MM.1S (cell line): ENCODE results near the gene TRIM32.

ENCODE experiments used
- DNase-seq: peaks from one replicate; pipeline ENCODE4 v3.0.0-alpha.2; 2015
- H2AFZ ChIP-seq: fragments of 300-600 bp; sonication (generic); 2 replicates; pipeline ENCODE4 v1.6.0; 2016; ENCODE audit warnings: antibody characterized with exemption, low read length
- H3F3A ChIP-seq: fragments of 300-600 bp; sonication (generic); 2 replicates; pipeline ENCODE4 v1.6.1; 2016; ENCODE audit warnings: mild to moderate bottlenecking, antibody characterized with exemption, low read length, moderate library complexity, mixed read lengths; ENCODE audit not compliant: insufficient read depth
- H3K27ac ChIP-seq: fragments of 300-600 bp; sonication (generic); 2 replicates; pipeline ENCODE4 v1.5.1; 2016; ENCODE audit warnings: mild to moderate bottlenecking, low read length
- H3K27me3 ChIP-seq: fragments of 300-600 bp; sonication (generic); replicated peaks from 2 replicates; pipeline ENCODE4 v1.6.0; 2016; ENCODE audit warnings: low read length; ENCODE audit not compliant: insufficient read depth
- H3K36me3 ChIP-seq: fragments of 300-600 bp; sonication (generic); replicated peaks from 2 replicates; pipeline ENCODE4 v1.6.1; 2016; ENCODE audit warnings: mild to moderate bottlenecking, low read length, mixed read lengths; ENCODE audit not compliant: insufficient read depth
- H3K4me1 ChIP-seq: fragments of 300-600 bp; sonication (generic); 2 replicates; pipeline ENCODE4 v1.6.1; 2016; ENCODE audit warnings: low read length, mixed read lengths
- H3K4me2 ChIP-seq: fragments of 300-600 bp; sonication (generic); 2 replicates; pipeline ENCODE4 v1.6.0; 2016; ENCODE audit warnings: low read depth, low read length
- H3K4me3 ChIP-seq: fragments of 300-600 bp; sonication (generic); 2 replicates; pipeline ENCODE4 v1.5.1; 2016; ENCODE audit warnings: low read length, mixed read lengths
- H3K79me2 ChIP-seq: fragments of 300-600 bp; sonication (generic); 2 replicates; pipeline ENCODE4 v1.6.1; 2016; ENCODE audit warnings: mixed run types, low read length, mixed read lengths
- H3K9ac ChIP-seq: fragments of 300-600 bp; sonication (generic); 2 replicates; pipeline ENCODE4 v1.6.1; 2016; ENCODE audit warnings: low read length, mixed read lengths
- H3K9me2 ChIP-seq: fragments of 300-600 bp; sonication (generic); replicated peaks from 2 replicates; pipeline ENCODE4 v1.6.1; 2016; ENCODE audit warnings: mild to moderate bottlenecking, low read length, mixed read lengths; ENCODE audit not compliant: insufficient read depth
- H3K9me3 ChIP-seq: fragments of 300-600 bp; sonication (generic); replicated peaks from 2 replicates; pipeline ENCODE4 v1.6.1; 2016; ENCODE audit warnings: mild to moderate bottlenecking, low read length, mixed read lengths; ENCODE audit not compliant: insufficient read depth
- H4K20me1 ChIP-seq: fragments of 300-600 bp; sonication (generic); 2 replicates; pipeline ENCODE4 v1.6.1; 2016; ENCODE audit warnings: mild to moderate bottlenecking, low read length, moderate library complexity, mixed read lengths; ENCODE audit not compliant: insufficient read depth
- EZH2 ChIP-seq: fragments of 300-600 bp; sonication (generic); optimal IDR thresholded peaks from 2 replicates; pipeline ENCODE3; 2017; ENCODE audit warnings: low read depth, mild to moderate bottlenecking, antibody characterized with exemption, low read length, mixed read lengths
- EZH2phosphoT487 ChIP-seq: fragments of 300-600 bp; sonication (generic); IDR thresholded peaks from 2 replicates; pipeline ENCODE4 v1.6.1; 2018; ENCODE audit warnings: antibody characterized with exemption, low read length
- TF ChIP-seq, protein P1 (sequence below): fragments of 300-600 bp; sonication (generic); IDR thresholded peaks from 2 replicates; pipeline ENCODE4 v1.5.1; 2016; ENCODE audit warnings: antibody characterized with exemption, low read length, mixed read lengths

Gene TRIM32

DNA sequence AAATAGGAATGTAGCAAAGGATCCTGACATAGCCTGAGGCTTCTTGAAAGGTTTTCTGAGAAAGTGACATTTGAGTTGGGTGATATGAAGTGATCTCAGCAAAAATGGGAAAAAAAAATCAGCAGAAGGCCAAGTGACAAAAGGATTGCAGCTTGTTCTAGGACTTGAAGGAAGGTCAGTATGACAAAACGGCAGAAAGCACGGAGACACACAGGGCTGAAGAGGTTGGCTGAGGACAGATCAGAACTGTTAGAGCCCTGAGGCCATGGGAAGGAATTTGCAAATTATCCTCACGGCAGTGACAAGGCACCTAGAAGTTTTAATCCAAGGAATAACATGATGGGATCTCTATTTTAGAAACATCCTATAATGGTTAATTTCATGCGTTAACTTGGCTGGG is 31.0 kb downstream of the TRIM32 start:
- Histone ChIP-seq H3K79me2 (no peaks in the 10 kb centered on the region), H3F3A (no peaks in the 10 kb centered on the region), H3K9me2 (no peaks in the 10 kb centered on the region), H3K4me2 (no peak overlapping the region), H3K27ac (no peak overlapping the region), H3K9ac (no peak overlapping the region), H3K4me1 (no peaks in the 10 kb centered on the region), H3K27me3 (no peaks in the 10 kb centered on the region), H4K20me1 (no peaks in the 10 kb centered on the region), H3K36me3 (no peaks in the 10 kb centered on the region), H3K4me3 (no peak overlapping the region), H2AFZ (no peak overlapping the region), H3K9me3 (no peaks in the 10 kb centered on the region)
- no peak for DNase-seq
- TF ChIP-seq EZH2, result no peak
- TF ChIP-seq, protein P1, sequence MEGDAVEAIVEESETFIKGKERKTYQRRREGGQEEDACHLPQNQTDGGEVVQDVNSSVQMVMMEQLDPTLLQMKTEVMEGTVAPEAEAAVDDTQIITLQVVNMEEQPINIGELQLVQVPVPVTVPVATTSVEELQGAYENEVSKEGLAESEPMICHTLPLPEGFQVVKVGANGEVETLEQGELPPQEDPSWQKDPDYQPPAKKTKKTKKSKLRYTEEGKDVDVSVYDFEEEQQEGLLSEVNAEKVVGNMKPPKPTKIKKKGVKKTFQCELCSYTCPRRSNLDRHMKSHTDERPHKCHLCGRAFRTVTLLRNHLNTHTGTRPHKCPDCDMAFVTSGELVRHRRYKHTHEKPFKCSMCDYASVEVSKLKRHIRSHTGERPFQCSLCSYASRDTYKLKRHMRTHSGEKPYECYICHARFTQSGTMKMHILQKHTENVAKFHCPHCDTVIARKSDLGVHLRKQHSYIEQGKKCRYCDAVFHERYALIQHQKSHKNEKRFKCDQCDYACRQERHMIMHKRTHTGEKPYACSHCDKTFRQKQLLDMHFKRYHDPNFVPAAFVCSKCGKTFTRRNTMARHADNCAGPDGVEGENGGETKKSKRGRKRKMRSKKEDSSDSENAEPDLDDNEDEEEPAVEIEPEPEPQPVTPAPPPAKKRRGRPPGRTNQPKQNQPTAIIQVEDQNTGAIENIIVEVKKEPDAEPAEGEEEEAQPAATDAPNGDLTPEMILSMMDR, result no peak
- TF ChIP-seq EZH2phosphoT487, result no peak

- H3K27ac ChIP-seq, result no peak overlapping the region
- H4K20me1 ChIP-seq, result no peaks in the 10 kb centered on the region
- no peaks in the 10 kb centered on the region for H3K27me3 ChIP-seq
- H3K4me2 ChIP-seq, result no peak overlapping the region
- H3K36me3 ChIP-seq, result no peaks in the 10 kb centered on the region
- no peaks in the 10 kb centered on the region for H3F3A ChIP-seq
- no peak overlapping the region for H2AFZ ChIP-seq
- H3K4me3 ChIP-seq, result no peak overlapping the region
- no peak for DNase-seq
- TF ChIP-seq EZH2 (no peak), EZH2phosphoT487 (no peak)
- TF ChIP-seq, protein P1, result no peak
- no peaks in the 10 kb centered on the region for H3K79me2 ChIP-seq
- H3K4me1 ChIP-seq, result no peaks in the 10 kb centered on the region
- H3K9me3 ChIP-seq, result no peaks in the 10 kb centered on the region
- no peaks in the 10 kb centered on the region for H3K9me2 ChIP-seq
- H3K9ac ChIP-seq, result no peak overlapping the region
These were observed 33.0 kb downstream of the TRIM32 start for GRCh38 chr9:116720111-116720510.

GRCh38 chr9:116721411-116721810 is 34.3 kb downstream of the TRIM32 start:
- no peak overlapping the region for H3K9ac ChIP-seq
- DNase-seq, result no peak
- no peak overlapping the region for H3K27ac ChIP-seq
- no peaks in the 10 kb centered on the region for H4K20me1 ChIP-seq
- H3K9me2 ChIP-seq, result no peaks in the 10 kb centered on the region
- no peak overlapping the region for H2AFZ ChIP-seq
- H3K4me1 ChIP-seq, result no peaks in the 10 kb centered on the region
- H3K27me3 ChIP-seq, result no peaks in the 10 kb centered on the region
- TF ChIP-seq, protein P1, result no peak
- TF ChIP-seq EZH2 (no peak), EZH2phosphoT487 (no peak)
- H3F3A ChIP-seq, result no peaks in the 10 kb centered on the region
- H3K4me2 ChIP-seq, result no peak overlapping the region
- H3K36me3 ChIP-seq, result no peaks in the 10 kb centered on the region
- no peak overlapping the region for H3K4me3 ChIP-seq
- no peaks in the 10 kb centered on the region for H3K79me2 ChIP-seq
- H3K9me3 ChIP-seq, result no peaks in the 10 kb centered on the region
